Measurements from ENCODE around the gene LPP.

LPP gene

GRCh38 chr3:188272481-188273372 is 118.8 kb downstream of the LPP start:
- no peak for DNase-seq (ENCODE audit: low read depth, low spot score)

DNA sequence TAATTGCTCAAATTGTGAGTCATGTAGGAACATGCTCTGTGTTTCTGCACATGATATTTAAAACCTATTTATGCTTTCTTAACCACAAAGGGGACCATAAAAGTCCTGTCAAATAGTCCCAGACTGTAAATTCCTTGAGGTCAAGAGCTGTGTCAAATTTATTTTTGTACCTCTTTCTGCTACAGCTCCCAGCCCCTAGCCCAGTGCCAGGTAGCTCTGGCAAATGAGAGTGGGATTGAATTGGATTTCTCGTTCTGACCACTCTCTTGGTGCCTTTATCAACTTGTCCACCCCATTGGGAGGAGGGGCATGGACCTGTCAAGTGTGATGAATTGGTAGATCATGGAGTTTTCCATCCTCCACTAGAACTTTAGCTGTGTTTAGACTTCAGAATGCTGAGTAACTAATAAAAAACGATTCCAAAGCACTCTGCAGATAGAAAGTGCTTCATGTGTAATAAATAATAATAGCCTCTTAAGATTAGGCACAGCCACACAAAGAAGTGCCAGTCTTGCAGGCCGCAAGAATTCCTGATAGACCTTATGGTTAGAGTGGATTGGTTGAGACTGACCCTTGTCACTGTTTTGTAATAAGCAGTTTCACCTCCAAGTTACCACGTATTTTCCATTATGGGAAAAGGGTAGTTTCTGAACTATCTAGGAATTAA is 120.4 kb downstream of the LPP start:
- DNase-seq (ENCODE audit: low read depth, low spot score): no peak

GRCh38 chr3:188276375-188276774 is 122.4 kb downstream of the LPP start:
- no peak for DNase-seq (ENCODE audit: low read depth, low spot score)

- no peak for DNase-seq (ENCODE audit: low read depth, low spot score)
Observed at GRCh38 chr3:188278717-188279324, 124.9 kb downstream of the LPP start.

DNA sequence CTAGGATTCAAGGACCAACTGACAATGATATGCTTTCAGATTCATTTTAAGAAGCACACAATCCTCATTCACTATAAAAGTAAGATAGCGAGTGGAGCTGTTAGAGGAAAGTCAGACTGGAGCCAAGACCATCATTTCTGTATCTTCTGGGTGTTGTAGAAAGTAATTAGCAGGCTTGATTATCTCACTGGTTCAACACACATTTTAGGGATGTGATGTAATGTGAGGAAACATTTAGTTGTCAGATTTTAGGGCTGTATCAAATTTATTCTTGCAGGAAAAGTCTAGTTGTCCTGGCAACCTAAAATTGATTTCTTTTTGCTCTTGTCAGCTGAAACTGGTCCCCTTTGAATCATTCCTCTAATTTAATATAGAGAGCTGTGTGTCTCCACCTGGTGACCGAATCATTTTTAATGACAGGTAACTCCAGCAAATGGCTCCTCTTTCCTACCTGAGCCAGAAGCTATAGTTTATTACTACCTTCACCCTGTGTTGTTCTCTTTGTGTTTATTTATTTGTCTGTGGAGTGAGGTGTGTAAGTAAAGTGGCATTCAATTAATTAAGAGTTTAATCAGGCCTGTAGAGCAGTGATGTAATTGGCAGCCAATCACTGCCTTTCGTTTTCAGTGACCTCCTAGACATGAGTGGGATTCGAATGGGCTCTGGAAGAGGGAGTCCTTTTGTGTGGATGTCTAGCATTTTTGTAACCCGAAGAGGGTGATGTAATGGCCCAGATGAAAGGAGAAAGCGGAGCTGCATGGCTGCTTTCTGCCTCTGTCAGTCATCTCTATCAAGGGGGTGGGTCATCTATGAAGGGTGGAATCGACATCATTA is 125.8 kb downstream of the LPP start:
- DNase-seq (ENCODE audit: low read depth, low spot score): no peak

DNA sequence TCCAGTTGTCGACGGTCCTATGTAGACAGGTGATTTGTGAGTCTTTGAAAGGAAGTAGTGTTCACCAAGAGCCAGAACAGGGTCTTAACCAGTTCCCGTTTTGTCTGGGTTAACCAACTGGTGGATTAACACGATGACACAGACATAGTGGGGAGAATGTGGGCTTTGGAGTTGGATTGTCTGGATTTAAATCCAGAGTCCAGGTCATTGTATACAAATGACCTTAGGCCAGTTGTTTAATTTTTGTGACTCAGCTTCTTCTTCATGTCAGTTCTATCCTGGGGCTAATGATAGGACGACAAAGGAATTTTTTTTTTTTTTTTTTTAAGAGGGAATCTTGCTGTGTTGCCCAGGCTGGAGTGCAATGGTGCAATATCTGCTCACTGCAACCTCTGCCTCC is 126.7 kb downstream of the LPP start:
- DNase-seq (ENCODE audit: low read depth, low spot score): no peak

GRCh38 chr3:188282871-188283270 is 128.9 kb downstream of the LPP start:
- no peak for DNase-seq (ENCODE audit: low read depth, low spot score)

GRCh38 chr3:188283347-188283746 is 129.4 kb downstream of the LPP start:
- no peak for DNase-seq (ENCODE audit: low read depth, low spot score)

DNA sequence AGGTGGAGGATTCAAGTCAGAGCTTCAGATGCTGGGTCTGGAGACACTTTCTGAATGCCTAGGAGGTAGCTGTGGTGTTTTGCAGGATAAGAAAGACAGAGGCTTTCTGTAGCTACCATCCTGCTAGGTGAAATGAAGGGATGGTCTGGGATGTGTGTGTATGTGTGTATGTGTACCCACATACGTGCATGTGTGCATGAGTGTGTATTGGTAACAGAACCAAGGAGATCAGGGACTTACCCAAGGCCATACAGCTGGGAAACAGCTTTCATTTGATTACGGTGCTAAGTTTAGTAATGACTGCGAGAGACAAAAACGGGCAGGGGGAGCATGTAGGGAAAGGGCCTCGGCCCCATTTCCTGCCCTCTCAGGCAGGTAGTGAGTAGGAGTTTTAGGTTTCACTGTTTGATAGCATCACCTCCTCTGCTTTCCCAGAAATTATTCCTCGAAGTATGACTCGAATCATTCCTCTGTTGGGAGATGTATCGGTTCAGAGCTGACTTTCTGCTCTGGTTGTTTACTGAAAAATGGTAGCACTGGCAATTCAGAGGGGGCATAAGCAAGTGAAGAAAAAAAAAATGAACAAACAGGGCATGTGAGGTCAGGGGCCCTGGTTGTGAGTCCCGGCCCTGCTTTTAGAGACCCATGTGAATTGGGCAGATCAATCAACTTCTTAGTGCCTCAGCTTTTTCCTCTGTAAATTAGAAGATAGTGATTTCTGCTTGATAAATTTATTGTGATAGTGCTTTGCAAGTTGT is 130.7 kb downstream of the LPP start:
- no peak for DNase-seq (ENCODE audit: low read depth, low spot score)

DNA sequence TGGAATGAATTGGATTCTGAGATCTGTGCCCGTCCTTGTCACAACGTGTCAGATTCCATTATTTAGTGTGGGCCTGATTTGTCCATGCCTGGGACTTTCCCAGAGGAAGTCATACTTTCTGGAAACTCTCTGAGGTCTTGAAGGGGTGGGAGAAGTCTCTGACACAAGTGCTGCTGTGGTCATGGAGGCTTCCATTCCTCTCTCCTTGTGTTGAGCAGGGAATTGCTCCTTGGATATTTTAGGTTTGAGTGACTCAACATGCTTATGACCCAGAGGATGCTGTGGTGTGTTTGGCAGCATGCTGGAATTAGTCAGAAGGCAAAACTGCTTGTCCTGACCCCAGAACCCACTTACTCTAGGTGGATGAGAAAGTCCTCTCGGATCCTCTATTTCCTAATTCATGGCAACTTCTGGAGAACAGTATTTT is 132.1 kb downstream of the LPP start:
- DNase-seq (ENCODE audit: low read depth, low spot score): no peak

- DNase-seq (ENCODE audit: low read depth, low spot score): no peak
Observed at GRCh38 chr3:188287339-188287738, 133.4 kb downstream of the LPP start.

GRCh38 chr3:188287762-188288505 is 134.0 kb downstream of the LPP start:
- no peak for DNase-seq (ENCODE audit: low read depth, low spot score)

GRCh38 chr3:188292251-188292650 is 138.3 kb downstream of the LPP start:
- DNase-seq (ENCODE audit: low read depth, low spot score): no peak

GRCh38 chr3:188292827-188293226 is 138.9 kb downstream of the LPP start:
- no peak for DNase-seq (ENCODE audit: low read depth, low spot score)

- DNase-seq (ENCODE audit: low read depth, low spot score): no peak
Observed at GRCh38 chr3:188294113-188294512, 140.2 kb downstream of the LPP start.

DNA sequence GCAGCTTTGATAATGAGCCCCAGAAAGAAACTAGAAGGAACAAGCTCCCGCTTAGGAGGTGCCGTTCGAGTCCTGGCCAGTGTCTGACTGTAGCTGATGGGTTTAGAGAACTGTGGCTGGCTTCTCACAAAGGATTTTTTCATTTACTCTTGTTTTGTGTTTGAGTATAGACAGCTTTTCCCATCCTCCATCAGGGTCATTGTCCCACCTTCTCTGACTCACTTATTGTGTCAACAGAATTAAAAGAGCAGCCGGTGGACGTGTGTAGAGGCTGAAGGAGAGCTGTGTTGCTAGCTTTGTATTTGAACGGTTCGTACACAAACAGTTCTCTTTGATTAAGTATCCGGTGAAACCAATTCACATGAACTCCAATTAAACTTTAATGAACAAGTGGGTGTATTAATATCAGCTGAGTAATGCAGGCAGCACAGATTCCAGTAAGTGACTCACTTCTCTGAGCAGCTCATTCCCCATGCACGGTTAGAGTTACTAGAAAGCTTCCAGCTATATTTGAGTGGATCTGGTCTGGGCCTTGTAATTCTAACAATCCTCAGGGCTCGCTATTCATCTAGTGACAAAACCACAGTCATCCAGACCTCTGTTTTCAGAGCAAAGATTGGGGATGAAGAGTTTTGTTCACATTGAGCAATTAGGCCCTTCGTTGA is 141.0 kb downstream of the LPP start:
- DNase-seq (ENCODE audit: low read depth, low spot score): no peak

- DNase-seq (ENCODE audit: low read depth, low spot score): no peak
Observed at GRCh38 chr3:188295876-188296275, 141.9 kb downstream of the LPP start.

- DNase-seq (ENCODE audit: low read depth, low spot score): no peak
Observed at GRCh38 chr3:188296761-188297612, 143.0 kb downstream of the LPP start.

GRCh38 chr3:188298585-188298984 is 144.6 kb downstream of the LPP start:
- DNase-seq (ENCODE audit: low read depth, low spot score): no peak
